ENCODE measurements around the gene SNUPN.
"Not testable (repeated sequence)": the region's sequence is repeated elsewhere in the genome, so short reads cannot be mapped to it uniquely, and the experiment has no call there.

Gene SNUPN

GRCh38 chr15:75584121-75584520, 41.4 kb downstream of the SNUPN start:
- Histone ChIP-seq H3K9me3 (ENCODE audit: control insufficient read depth, low read length) (no peaks in the 10 kb centered on the region), H3K9ac (ENCODE audit: low read length) (no peak overlapping the region), H3K27me3 (ENCODE audit: control insufficient read depth, insufficient read depth, low read length) (no peaks in the 10 kb centered on the region), H3K4me1 (ENCODE audit: control insufficient read depth, insufficient read depth, low read length) (peaks cover 4% of the 10 kb centered on the region), H3K36me3 (ENCODE audit: control insufficient read depth, insufficient read depth, low read length) (no peaks in the 10 kb centered on the region), H3K4me3 (ENCODE audit: low read length) (no peak overlapping the region)

- H3K4me1 ChIP-seq (ENCODE audit: control insufficient read depth, insufficient read depth, low read length), result peaks cover 4% of the 10 kb centered on the region
- H3K9ac ChIP-seq (ENCODE audit: low read length), result no peak overlapping the region
- H3K27me3 ChIP-seq (ENCODE audit: control insufficient read depth, insufficient read depth, low read length), result no peaks in the 10 kb centered on the region
- no peaks in the 10 kb centered on the region for H3K36me3 ChIP-seq (ENCODE audit: control insufficient read depth, insufficient read depth, low read length)
- no peaks in the 10 kb centered on the region for H3K9me3 ChIP-seq (ENCODE audit: control insufficient read depth, low read length)
- H3K4me3 ChIP-seq (ENCODE audit: low read length), result no peak overlapping the region
Observed at GRCh38 chr15:75583701-75584100, 41.8 kb downstream of the SNUPN start.

GRCh38 chr15:75582943-75583342, 42.6 kb downstream of the SNUPN start:
- not testable (repeated sequence) for H3K4me1 ChIP-seq (ENCODE audit: control insufficient read depth, insufficient read depth, low read length); H3K9me3 ChIP-seq (ENCODE audit: control insufficient read depth, low read length); H3K9ac ChIP-seq (ENCODE audit: low read length); H3K27me3 ChIP-seq (ENCODE audit: control insufficient read depth, insufficient read depth, low read length); H3K36me3 ChIP-seq (ENCODE audit: control insufficient read depth, insufficient read depth, low read length); H3K4me3 ChIP-seq (ENCODE audit: low read length)

GRCh38 chr15:75578948-75579920, 46.3 kb downstream of the SNUPN start, which contains the start of gene PTPN9:
Gene PTPN9, minus strand, starts transcription at chr15:75579315. Its CDS starts 539 bp downstream, at chr15:75578776.
- H3K27me3 ChIP-seq (ENCODE audit: control insufficient read depth, insufficient read depth, low read length), result no peaks in the 10 kb centered on the region
- peaks cover 4% of the 10 kb centered on the region for H3K4me1 ChIP-seq (ENCODE audit: control insufficient read depth, insufficient read depth, low read length)
- H3K36me3 ChIP-seq (ENCODE audit: control insufficient read depth, insufficient read depth, low read length), result no peaks in the 10 kb centered on the region
- H3K9me3 ChIP-seq (ENCODE audit: control insufficient read depth, low read length), result no peaks in the 10 kb centered on the region
- H3K4me3 ChIP-seq (ENCODE audit: low read length), result peak within 1 kb of the TSS; percentile 87
- H3K9ac ChIP-seq (ENCODE audit: low read length), result peak within 1 kb of the TSS; percentile 96

GRCh38 chr15:75578173-75578947, 47.2 kb downstream of the SNUPN start:
- Histone ChIP-seq H3K4me3 (ENCODE audit: low read length) (peak overlapping the region; percentile 87), H3K4me1 (ENCODE audit: control insufficient read depth, insufficient read depth, low read length) (peaks cover 4% of the 10 kb centered on the region), H3K9ac (ENCODE audit: low read length) (peak overlapping the region; percentile 96), H3K9me3 (ENCODE audit: control insufficient read depth, low read length) (no peaks in the 10 kb centered on the region), H3K27me3 (ENCODE audit: control insufficient read depth, insufficient read depth, low read length) (no peaks in the 10 kb centered on the region), H3K36me3 (ENCODE audit: control insufficient read depth, insufficient read depth, low read length) (no peaks in the 10 kb centered on the region)

- Histone ChIP-seq H3K4me1 (ENCODE audit: control insufficient read depth, insufficient read depth, low read length) (peaks cover 4% of the 10 kb centered on the region), H3K36me3 (ENCODE audit: control insufficient read depth, insufficient read depth, low read length) (no peaks in the 10 kb centered on the region), H3K9ac (ENCODE audit: low read length) (peak overlapping the region; percentile 96), H3K9me3 (ENCODE audit: control insufficient read depth, low read length) (no peaks in the 10 kb centered on the region), H3K4me3 (ENCODE audit: low read length) (peak overlapping the region; percentile 87), H3K27me3 (ENCODE audit: control insufficient read depth, insufficient read depth, low read length) (no peaks in the 10 kb centered on the region)
Observed at GRCh38 chr15:75577401-75578172, 47.9 kb downstream of the SNUPN start.

GRCh38 chr15:75573648-75574384, 51.7 kb downstream of the SNUPN start:
- no peaks in the 10 kb centered on the region for H3K4me1 ChIP-seq (ENCODE audit: control insufficient read depth, insufficient read depth, low read length)
- no peaks in the 10 kb centered on the region for H3K9me3 ChIP-seq (ENCODE audit: control insufficient read depth, low read length)
- H3K36me3 ChIP-seq (ENCODE audit: control insufficient read depth, insufficient read depth, low read length), result no peaks in the 10 kb centered on the region
- no peak overlapping the region for H3K4me3 ChIP-seq (ENCODE audit: low read length)
- no peak overlapping the region for H3K9ac ChIP-seq (ENCODE audit: low read length)
- no peaks in the 10 kb centered on the region for H3K27me3 ChIP-seq (ENCODE audit: control insufficient read depth, insufficient read depth, low read length)

GRCh38 chr15:75570126-75570845, 55.2 kb downstream of the SNUPN start:
- Histone ChIP-seq H3K4me3 (ENCODE audit: low read length) (no peak overlapping the region), H3K27me3 (ENCODE audit: control insufficient read depth, insufficient read depth, low read length) (no peaks in the 10 kb centered on the region), H3K9ac (ENCODE audit: low read length) (no peak overlapping the region), H3K4me1 (ENCODE audit: control insufficient read depth, insufficient read depth, low read length) (no peaks in the 10 kb centered on the region), H3K9me3 (ENCODE audit: control insufficient read depth, low read length) (no peaks in the 10 kb centered on the region), H3K36me3 (ENCODE audit: control insufficient read depth, insufficient read depth, low read length) (no peaks in the 10 kb centered on the region)

- no peak overlapping the region for H3K4me3 ChIP-seq (ENCODE audit: low read length)
- no peaks in the 10 kb centered on the region for H3K9me3 ChIP-seq (ENCODE audit: control insufficient read depth, low read length)
- H3K27me3 ChIP-seq (ENCODE audit: control insufficient read depth, insufficient read depth, low read length), result no peaks in the 10 kb centered on the region
- H3K36me3 ChIP-seq (ENCODE audit: control insufficient read depth, insufficient read depth, low read length), result no peaks in the 10 kb centered on the region
- H3K9ac ChIP-seq (ENCODE audit: low read length), result no peak overlapping the region
- H3K4me1 ChIP-seq (ENCODE audit: control insufficient read depth, insufficient read depth, low read length), result peaks cover 3% of the 10 kb centered on the region
Observed at GRCh38 chr15:75565062-75565970, 60.2 kb downstream of the SNUPN start.

GRCh38 chr15:75561888-75562287, 63.6 kb downstream of the SNUPN start:
- H3K9me3 ChIP-seq (ENCODE audit: control insufficient read depth, low read length), result no peaks in the 10 kb centered on the region
- H3K27me3 ChIP-seq (ENCODE audit: control insufficient read depth, insufficient read depth, low read length), result no peaks in the 10 kb centered on the region
- no peak overlapping the region for H3K4me3 ChIP-seq (ENCODE audit: low read length)
- H3K36me3 ChIP-seq (ENCODE audit: control insufficient read depth, insufficient read depth, low read length), result no peaks in the 10 kb centered on the region
- H3K9ac ChIP-seq (ENCODE audit: low read length), result no peak overlapping the region
- peaks cover 3% of the 10 kb centered on the region for H3K4me1 ChIP-seq (ENCODE audit: control insufficient read depth, insufficient read depth, low read length)
